ENCODE data around the gene PARVG.

The PARVG gene

DNA sequence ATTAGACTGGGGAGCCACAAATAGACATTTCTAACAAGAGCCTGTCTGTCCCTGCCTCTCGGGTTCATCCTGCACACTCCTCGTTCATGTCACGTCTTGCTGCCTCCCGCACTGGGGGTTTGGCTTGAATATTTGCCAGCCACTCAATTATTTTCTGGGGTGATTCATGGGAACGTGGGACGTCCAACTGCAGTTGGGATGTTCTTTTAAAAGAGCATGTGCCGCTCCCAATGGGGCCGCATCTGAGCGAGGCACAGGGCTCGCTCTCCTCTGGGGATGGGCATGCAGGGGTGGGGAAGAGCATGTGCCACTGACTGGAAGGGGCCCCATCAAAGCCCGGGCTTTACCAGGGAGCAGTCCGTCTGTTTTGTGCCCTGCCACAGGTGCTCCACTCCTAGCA is 43.4 kb downstream of the PARVG start:
- no peak overlapping the region for H3K4me3 ChIP-seq (ENCODE audit: low read length)
- H2AFZ ChIP-seq (ENCODE audit: low read depth, low read length) = no peak overlapping the region
- H3K27ac ChIP-seq (ENCODE audit: low read length) = no peak overlapping the region
- 0 out of 2 replicates have a peak, but pooled peaks cover 4% of the 10 kb centered on the region for H3K9me3 ChIP-seq (ENCODE audit: insufficient read depth, low read length)
- no peaks in the 10 kb centered on the region for H3K4me1 ChIP-seq (ENCODE audit: low read length)
- H3K79me2 ChIP-seq (ENCODE audit: low read length) = no peaks in the 10 kb centered on the region
- H3K4me2 ChIP-seq (ENCODE audit: low read length) = no peak overlapping the region
- no peaks in the 10 kb centered on the region for H3K36me3 ChIP-seq (replicated peaks; ENCODE audit: low read depth, low read length)
- H4K20me1 ChIP-seq (ENCODE audit: insufficient read depth, low read length) = no peaks in the 10 kb centered on the region
- H3K9ac ChIP-seq (ENCODE audit: low read length) = no peak overlapping the region
- no peak for TF ChIP-seq EZH2phosphoT487 (IDR thresholded peaks at IDR 0.05; ENCODE audit: low read depth)
- TF ChIP-seq, protein P1, sequence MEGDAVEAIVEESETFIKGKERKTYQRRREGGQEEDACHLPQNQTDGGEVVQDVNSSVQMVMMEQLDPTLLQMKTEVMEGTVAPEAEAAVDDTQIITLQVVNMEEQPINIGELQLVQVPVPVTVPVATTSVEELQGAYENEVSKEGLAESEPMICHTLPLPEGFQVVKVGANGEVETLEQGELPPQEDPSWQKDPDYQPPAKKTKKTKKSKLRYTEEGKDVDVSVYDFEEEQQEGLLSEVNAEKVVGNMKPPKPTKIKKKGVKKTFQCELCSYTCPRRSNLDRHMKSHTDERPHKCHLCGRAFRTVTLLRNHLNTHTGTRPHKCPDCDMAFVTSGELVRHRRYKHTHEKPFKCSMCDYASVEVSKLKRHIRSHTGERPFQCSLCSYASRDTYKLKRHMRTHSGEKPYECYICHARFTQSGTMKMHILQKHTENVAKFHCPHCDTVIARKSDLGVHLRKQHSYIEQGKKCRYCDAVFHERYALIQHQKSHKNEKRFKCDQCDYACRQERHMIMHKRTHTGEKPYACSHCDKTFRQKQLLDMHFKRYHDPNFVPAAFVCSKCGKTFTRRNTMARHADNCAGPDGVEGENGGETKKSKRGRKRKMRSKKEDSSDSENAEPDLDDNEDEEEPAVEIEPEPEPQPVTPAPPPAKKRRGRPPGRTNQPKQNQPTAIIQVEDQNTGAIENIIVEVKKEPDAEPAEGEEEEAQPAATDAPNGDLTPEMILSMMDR (IDR thresholded peaks at IDR 0.05; ENCODE audit: low read depth, low read length) = no peak
- H3K27me3 ChIP-seq (ENCODE audit: low read depth, low read length) = peaks cover 39% of the 10 kb centered on the region; the same call in 1 of the 2 replicates

DNA sequence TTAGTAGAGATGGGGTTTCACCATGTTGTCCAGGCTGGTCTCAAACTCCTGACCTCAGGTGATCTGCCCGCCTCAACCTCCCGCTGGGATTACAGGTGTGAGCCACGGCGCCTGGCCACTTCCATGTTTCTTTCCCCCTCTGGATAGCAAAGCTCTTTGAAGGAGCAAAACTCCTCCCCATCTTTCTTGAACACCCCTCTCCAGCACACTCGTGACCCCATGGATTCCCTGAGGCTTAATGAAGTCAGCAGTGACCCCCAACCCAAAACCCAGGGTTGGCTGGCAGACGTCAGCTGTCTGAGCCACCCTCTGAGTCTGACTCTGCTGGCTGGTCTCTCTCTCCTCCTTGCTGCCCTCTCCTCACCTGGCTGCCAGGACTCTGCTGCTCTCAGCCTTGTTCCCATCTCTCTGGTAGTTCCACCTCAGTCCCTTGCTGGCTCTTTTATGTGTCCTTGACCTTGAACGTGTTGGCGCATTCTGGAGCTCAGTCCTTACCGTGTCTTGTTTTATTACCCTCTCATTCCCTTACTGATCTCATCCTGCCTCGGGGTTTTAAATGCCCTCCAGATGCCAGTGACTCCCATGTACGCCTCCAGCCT is 44.5 kb downstream of the PARVG start:
- H3K4me2 ChIP-seq (ENCODE audit: low read length) = no peak overlapping the region
- H3K4me1 ChIP-seq (ENCODE audit: low read length) = no peaks in the 10 kb centered on the region
- no peak for TF ChIP-seq EZH2phosphoT487 (IDR thresholded peaks at IDR 0.05; ENCODE audit: low read depth)
- TF ChIP-seq, protein P1 (IDR thresholded peaks at IDR 0.05; ENCODE audit: low read depth, low read length) = no peak
- H3K27me3 ChIP-seq (ENCODE audit: low read depth, low read length) = peaks cover 44% of the 10 kb centered on the region
- H3K36me3 ChIP-seq (replicated peaks; ENCODE audit: low read depth, low read length) = no peaks in the 10 kb centered on the region
- no peaks in the 10 kb centered on the region for H3K79me2 ChIP-seq (ENCODE audit: low read length)
- H3K27ac ChIP-seq (ENCODE audit: low read length) = no peak overlapping the region
- no peak overlapping the region for H3K9ac ChIP-seq (ENCODE audit: low read length)
- no peak overlapping the region for H3K4me3 ChIP-seq (ENCODE audit: low read length)
- no peak overlapping the region for H2AFZ ChIP-seq (ENCODE audit: low read depth, low read length)
- no peaks in the 10 kb centered on the region for H4K20me1 ChIP-seq (ENCODE audit: insufficient read depth, low read length)
- 0 out of 2 replicates have a peak, but pooled peaks cover 4% of the 10 kb centered on the region for H3K9me3 ChIP-seq (ENCODE audit: insufficient read depth, low read length)

DNA sequence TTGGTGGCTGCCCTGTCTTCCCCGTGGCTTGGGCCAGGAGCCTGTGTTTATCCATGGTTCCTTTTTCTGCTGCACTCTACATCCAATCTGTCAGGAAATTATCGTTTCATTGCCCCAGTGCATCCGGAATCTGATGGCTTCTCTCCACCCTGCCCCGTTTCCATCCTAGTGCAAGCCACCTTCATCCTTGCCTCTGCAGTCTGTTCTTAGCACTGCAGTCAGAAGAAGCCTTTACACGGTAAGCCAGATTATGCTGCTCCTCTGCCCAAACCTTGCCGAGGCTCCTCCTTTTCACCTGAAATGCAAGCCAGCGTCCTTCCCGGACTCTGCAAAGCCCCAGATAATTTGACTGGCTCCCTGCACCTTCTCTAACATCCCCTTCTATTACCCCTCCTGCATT is 45.1 kb downstream of the PARVG start:
- Histone ChIP-seq H2AFZ (ENCODE audit: low read depth, low read length) (no peak overlapping the region), H3K9me3 (ENCODE audit: insufficient read depth, low read length) (0 out of 2 replicates have a peak, but pooled peaks cover 4% of the 10 kb centered on the region), H3K27ac (ENCODE audit: low read length) (no peak overlapping the region), H3K27me3 (ENCODE audit: low read depth, low read length) (peaks cover 44% of the 10 kb centered on the region), H3K9ac (ENCODE audit: low read length) (no peak overlapping the region), H3K36me3 (replicated peaks; ENCODE audit: low read depth, low read length) (no peaks in the 10 kb centered on the region), H3K4me3 (ENCODE audit: low read length) (no peak overlapping the region), H3K79me2 (ENCODE audit: low read length) (no peaks in the 10 kb centered on the region), H3K4me1 (ENCODE audit: low read length) (no peaks in the 10 kb centered on the region), H3K4me2 (ENCODE audit: low read length) (no peak overlapping the region), H4K20me1 (ENCODE audit: insufficient read depth, low read length) (no peaks in the 10 kb centered on the region)
- no peak for TF ChIP-seq EZH2phosphoT487 (IDR thresholded peaks at IDR 0.05; ENCODE audit: low read depth)
- TF ChIP-seq, protein P1 (IDR thresholded peaks at IDR 0.05; ENCODE audit: low read depth, low read length) = no peak

DNA sequence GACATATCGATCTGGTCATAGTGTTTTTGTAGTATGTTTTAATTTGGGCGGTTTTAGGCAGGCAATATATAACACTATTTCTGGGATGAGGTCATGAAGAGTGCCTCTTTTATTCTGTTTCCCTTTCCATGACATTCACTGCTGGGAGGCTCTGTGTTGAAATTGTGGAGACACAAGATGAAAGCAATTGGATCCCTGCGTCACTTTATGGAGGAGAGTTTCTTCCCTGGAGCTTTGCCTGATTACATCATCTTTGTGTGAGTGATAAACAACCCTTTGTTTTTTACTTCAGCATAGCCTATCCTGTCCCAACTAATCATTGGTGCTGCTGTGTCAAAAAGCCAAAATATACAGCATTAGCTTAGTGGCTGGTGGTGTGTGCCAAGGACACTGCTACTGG is 48.6 kb downstream of the PARVG start:
- H3K4me3 ChIP-seq (ENCODE audit: low read length) = no peak overlapping the region
- H3K9me3 ChIP-seq (ENCODE audit: insufficient read depth, low read length) = no peaks in the 10 kb centered on the region
- no peaks in the 10 kb centered on the region for H4K20me1 ChIP-seq (ENCODE audit: insufficient read depth, low read length)
- no peak overlapping the region for H3K9ac ChIP-seq (ENCODE audit: low read length)
- no peak overlapping the region for H3K4me2 ChIP-seq (ENCODE audit: low read length)
- no peaks in the 10 kb centered on the region for H3K36me3 ChIP-seq (replicated peaks; ENCODE audit: low read depth, low read length)
- TF ChIP-seq, protein P1 (IDR thresholded peaks at IDR 0.05; ENCODE audit: low read depth, low read length) = no peak
- TF ChIP-seq EZH2phosphoT487 (IDR thresholded peaks at IDR 0.05; ENCODE audit: low read depth) = no peak
- no peaks in the 10 kb centered on the region for H3K4me1 ChIP-seq (ENCODE audit: low read length)
- H3K79me2 ChIP-seq (ENCODE audit: low read length) = no peaks in the 10 kb centered on the region
- no peak overlapping the region for H3K27ac ChIP-seq (ENCODE audit: low read length)
- peaks cover 31% of the 10 kb centered on the region for H3K27me3 ChIP-seq (ENCODE audit: low read depth, low read length)
- no peak overlapping the region for H2AFZ ChIP-seq (ENCODE audit: low read depth, low read length)

All from OCI-LY3 (cell line).